HL-60/S4 treated with phorbol 12-myristate 13-acetate at 8.2 ng/mL for 4 days and 3 days (cell line): Measurements from ENCODE around the gene TOR1B.
"Not testable (repeated sequence)": the region's sequence is repeated elsewhere in the genome, so short reads cannot be mapped to it uniquely, and the experiment has no call there.

ENCODE experiments used
- in situ Hi-C: fragments of 300-500 bp; cut with MboI; formaldehyde crosslinking; loops from 2 replicates; pipeline ENCODE4 v1.15.0; 2022; ENCODE audit warnings: low sequenced_read_pairs

Gene TOR1B

GRCh38 chr9:129802833-129803675 is at the start of gene TOR1B:
Gene TOR1B (plus strand): TSS chr9:129803184. CDS start chr9:129803213, 29 bp downstream.
- in situ Hi-C loops: no loop called here

- in situ Hi-C loops: no loop called here
Measured at GRCh38 chr9:129755151-129755550, 47.8 kb upstream of the TOR1B start.

- in situ Hi-C loops: no loop called here
Measured at GRCh38 chr9:129756191-129756590, 46.8 kb upstream of the TOR1B start.

GRCh38 chr9:129757045-129757444 is 45.9 kb upstream of the TOR1B start:
- in situ Hi-C loops: no loop called here

GRCh38 chr9:129759319-129759718 is 43.7 kb upstream of the TOR1B start:
- in situ Hi-C loops: no loop called here

- in situ Hi-C loops: no loop called here
Measured at GRCh38 chr9:129759804-129760502, 43.0 kb upstream of the TOR1B start.

- in situ Hi-C loops: not testable (repeated sequence)
Measured at GRCh38 chr9:129760784-129761183, 42.2 kb upstream of the TOR1B start.

GRCh38 chr9:129761293-129761900 is 41.6 kb upstream of the TOR1B start:
- in situ Hi-C loops: no loop called here

- in situ Hi-C loops: no loop called here
Measured at GRCh38 chr9:129761901-129762369, 41.0 kb upstream of the TOR1B start.

- in situ Hi-C loops: not testable (repeated sequence)
Measured at GRCh38 chr9:129762370-129762984, 40.5 kb upstream of the TOR1B start.

- in situ Hi-C loops: no loop called here
Measured at GRCh38 chr9:129762985-129763926, 39.7 kb upstream of the TOR1B start.

GRCh38 chr9:129765764-129766317 is 37.1 kb upstream of the TOR1B start:
- in situ Hi-C loops: no loop called here

GRCh38 chr9:129768486-129768885 is 34.5 kb upstream of the TOR1B start:
- in situ Hi-C loops: no loop called here

GRCh38 chr9:129769669-129770068 is 33.3 kb upstream of the TOR1B start:
- in situ Hi-C loops: no loop called here

- in situ Hi-C loops: no loop called here
Measured at GRCh38 chr9:129770741-129771140, 32.2 kb upstream of the TOR1B start.

- in situ Hi-C loops: no loop called here
Measured at GRCh38 chr9:129773262-129774048, 29.5 kb upstream of the TOR1B start.

GRCh38 chr9:129774791-129775447 is 28.1 kb upstream of the TOR1B start:
- in situ Hi-C loops: loop anchor here (25.0 kb wide), 1 partner anchor 638 kb away; no protein-coding TSS in a partner anchor

- in situ Hi-C loops: loop anchor here (25.0 kb wide), 1 partner anchor 638 kb away; no protein-coding TSS in a partner anchor
Measured at GRCh38 chr9:129775448-129775798, 27.6 kb upstream of the TOR1B start.
